Activated CD4-positive, alpha-beta T cell treated with anti-CD3 and anti-CD28 coated beads, Interleukin-2, Interleukin-4, amounts not matched to agents 100 ng/mL and 50 ng/mL, durations not matched to agents 16 hours and 8 hours (primary cell): ENCODE results near the gene SLC36A1.
"Not testable (repeated sequence)": the region's sequence is repeated elsewhere in the genome, so short reads cannot be mapped to it uniquely, and the experiment has no call there.

Experiments used
- DNase-seq: peaks from one replicate; pipeline ENCODE4 v3.0.0-alpha.2; 2020; ENCODE audit warnings: low spot score

The SLC36A1 gene

DNA sequence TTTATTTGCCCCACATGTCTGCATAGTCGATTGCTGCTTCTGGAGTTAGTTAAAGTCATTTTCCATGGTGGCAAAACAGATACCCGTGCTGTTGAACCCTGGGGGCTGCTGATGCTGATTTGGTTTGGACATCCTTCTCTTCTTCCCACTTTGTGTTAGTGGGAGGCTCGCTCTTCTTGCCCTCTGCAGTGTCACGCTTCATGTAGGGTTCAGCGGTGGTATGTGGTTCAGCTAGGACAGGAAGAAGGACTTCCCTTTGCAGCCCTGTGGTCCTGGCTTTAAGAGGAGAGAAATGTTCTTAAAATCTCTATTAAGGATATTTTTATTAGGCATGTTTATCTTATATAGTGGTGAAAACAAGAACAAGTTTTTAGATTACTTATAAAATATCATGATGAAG, 36.2 kb downstream of the SLC36A1 start:
- no peak for DNase-seq

DNA sequence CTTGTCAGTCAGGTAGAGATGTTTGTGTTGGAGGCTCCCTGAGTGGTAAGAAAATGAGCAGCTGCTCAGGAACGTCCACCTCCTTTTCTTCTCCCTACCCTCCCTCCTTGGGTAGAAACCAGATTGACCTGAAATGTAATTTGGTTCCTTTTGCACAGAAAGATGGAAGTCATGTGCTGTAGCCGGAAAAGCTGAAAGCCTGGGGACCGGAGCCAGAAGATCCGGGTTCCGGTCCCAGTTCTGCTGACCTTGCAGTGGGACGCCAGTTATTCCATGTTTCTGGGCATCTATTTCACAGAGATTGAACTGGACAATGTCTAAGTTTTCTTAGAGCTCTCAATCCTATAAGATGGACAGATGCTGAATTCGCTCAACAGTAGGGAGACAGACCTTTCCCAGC, 40.1 kb downstream of the SLC36A1 start:
- DNase-seq = no peak

DNA sequence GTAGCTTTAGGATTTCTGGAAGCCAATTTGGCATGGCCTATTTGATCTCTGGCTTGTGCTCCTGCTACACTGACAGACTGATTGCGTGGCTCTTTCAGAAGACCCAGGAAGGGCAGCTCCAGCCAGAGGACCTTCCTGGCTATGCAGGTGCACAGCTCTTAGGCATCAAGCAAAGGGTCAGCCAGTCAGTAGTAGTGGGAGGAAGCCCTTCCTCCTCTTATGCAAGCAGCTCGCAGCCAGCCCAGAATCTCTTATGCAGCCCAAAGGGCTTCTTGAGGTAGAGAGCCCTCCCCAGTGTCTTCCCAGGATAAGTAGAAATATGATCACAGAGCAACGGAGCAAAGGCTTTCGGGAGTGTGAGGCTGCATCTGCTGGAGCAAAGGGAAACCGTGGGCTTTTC, 43.2 kb downstream of the SLC36A1 start:
- no peak for DNase-seq

DNA sequence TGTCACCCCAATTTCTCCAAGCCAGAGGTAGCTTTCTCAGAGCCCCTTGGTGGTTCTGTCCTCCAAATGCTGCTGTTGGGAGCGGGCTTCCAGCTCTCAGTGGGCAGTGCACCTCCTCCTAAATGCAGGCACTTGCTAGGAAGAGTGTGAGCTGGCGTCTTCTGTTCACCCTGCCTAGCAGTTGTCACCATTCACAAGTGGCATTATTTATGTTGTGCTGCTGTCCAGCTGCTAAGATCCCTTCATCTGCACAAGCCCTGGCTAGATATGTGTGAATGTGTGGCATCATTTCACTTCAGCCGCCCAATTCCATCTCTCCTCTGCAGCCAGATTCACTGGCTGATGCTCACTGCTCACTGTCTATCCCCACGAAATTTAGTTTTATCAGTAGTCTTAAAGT, 43.7 kb downstream of the SLC36A1 start:
- no peak for DNase-seq

DNA sequence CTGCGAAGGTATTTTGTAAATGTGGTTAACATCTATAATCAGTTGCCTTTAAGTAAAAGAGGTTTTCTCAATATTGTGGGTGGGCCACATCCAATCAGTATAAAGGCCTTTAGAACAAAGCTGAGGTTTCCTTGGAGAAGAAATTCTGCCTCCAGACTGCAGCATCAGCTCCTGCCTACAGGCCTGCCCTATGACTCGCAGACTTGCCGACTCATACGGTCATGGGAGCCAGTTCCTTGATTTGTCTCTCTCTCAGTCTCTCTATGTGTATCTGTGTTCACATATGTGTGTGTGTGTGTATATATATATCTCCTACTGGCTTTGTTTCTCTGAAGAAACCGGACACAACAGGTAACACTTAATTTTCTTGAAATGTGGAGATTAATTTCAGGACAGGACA, 45.3 kb downstream of the SLC36A1 start:
- no peak for DNase-seq

DNA sequence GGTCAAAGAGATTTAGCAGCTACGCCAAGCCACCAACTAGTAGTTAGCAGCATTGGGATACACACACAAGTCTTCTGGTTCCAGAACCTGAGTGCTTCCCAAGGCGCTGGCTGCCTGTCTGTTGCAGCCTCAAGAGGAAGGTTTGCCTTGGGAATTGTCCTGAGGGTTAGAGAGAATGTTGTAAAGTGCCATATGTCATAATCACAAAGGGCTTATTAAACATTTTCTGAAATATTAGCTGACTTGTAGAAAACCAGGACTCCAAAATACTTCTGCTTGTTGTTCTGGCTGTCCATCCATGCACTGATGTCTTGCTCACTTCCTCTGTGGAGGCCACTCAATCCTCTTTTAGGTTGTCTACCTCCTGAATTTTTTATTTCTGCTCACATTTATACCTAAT, 46.3 kb downstream of the SLC36A1 start:
- DNase-seq = no peak

DNA sequence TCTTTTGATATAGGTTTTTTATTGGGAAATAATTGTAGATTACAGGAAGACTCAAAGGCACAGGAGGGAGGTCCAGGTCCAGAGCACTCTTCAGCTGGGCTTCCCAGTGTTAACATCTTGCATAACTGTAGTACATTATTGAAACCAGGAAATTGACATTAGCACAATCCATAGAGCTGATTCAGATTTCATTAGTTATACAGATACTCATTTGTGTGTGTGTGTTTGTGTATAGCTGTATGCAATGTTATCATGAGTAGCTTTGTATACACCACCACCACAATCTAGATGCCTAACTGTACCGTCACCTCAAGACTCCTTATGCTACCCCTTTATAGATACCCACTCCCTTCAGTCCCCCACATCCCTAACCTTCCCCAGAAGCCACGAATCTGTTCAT, 47.9 kb downstream of the SLC36A1 start:
- DNase-seq = no peak

DNA sequence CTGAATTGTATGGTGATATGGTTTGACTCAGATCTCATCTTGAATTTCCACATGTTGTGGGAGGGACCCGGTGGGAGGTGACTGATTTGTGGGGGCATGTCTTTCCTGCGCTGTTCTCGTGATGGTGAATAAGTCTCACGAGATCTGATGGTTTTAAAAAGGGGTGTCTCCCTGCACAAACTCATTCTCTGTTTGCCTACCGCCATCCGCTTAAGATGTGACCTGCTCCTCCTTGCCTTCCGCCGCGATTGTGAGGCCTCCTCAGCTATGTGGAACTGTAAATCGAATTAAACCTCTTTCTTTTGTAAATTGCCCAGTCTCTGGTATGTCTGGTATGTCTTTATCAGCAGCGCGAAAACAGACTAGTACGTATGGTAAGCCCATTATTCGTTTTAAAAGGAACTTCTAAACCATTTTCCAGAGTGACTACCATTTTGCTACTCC, 48.7 kb downstream of the SLC36A1 start:
- no peak for DNase-seq

DNA sequence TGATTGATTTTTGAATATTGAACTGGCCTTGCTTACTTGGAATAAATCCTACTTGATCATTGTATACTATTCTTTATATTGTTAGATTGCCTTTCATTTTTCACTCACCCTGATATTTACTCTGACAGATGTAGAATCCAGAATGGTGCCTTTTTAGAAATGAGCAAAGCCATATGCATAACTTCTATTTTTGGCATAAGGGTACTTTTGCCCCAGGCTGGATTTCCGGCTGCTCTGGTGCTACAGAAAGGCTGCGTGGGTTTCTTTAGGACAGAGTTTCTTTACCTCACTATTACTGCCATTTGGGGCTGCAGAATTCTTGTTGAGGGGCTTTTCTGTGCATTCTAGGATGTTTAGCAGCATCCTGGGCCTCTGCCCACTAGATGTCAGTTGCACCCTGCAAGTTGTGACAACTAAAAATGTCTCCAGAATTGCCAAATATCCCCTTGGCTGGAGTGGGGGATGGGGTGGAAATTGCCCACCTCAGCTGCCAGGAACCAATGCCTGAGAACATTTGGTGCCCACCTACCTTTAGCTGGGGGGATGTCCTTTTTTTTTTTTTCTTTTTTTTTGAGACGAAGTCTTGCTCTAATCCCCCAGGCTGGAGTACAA, 50.1 kb downstream of the SLC36A1 start:
- no peak for DNase-seq

DNA sequence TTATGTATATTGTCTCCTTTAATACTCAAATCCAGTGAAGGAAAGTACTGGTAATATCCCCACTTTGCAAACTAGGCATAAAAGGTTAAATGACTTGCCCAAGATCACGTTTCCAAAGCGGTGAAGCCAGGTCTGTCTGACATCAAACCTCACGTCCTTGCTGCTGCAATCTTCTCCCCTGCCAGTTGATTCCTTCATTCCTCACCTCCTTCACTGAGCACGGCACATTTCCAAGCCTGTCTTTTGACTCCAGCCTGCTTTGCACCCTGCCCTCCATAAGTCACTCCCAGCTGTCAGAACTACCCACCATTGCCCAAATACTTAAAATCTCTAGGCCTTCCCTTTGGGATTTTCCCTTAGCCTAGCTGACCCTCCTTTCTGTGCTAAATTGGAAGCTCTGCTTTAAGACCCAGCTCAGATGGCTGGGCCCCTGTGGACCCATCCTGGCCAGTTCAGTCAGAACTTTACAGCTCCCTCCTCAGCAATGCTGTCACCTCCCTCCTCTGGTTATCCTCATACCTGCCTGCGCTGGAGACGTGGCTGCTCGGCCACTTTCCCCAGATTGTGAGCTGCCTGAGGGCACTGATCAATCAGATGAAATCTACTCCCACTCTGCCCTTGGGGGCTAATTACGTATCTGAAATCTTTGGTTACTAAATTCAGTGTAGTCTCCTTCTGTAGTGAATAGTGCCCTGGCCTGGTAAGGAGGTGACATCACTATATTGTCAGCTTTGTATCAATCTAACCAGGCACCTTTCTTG, 51.2 kb downstream of the SLC36A1 start:
- DNase-seq = no peak

DNA sequence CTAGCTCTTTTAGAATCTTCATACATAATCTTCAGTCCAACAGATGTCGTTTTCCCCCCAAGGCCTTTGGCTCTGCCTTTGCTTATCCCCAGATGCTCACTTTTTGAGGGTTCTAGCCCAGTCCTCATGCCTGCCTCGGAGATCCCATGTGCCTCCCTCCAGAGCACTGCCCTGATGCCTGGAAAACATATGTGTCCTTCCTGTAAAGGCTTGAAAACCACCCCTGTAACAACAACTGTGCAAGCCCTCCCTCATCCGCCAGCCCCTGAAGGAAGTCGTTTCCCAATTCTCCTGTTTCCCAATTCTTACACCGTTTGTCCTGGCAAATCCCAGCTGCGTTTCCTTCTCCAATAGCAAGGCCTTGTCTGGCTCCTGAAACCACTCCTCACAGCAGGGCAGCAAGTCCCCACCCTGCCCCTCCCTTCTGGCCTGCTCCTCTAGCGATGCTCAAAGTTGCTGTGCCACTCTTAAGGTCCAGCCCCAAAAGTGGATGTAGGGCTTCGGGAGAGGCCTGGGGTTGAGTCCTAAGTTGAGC, 52.2 kb downstream of the SLC36A1 start:
- no peak for DNase-seq

DNA sequence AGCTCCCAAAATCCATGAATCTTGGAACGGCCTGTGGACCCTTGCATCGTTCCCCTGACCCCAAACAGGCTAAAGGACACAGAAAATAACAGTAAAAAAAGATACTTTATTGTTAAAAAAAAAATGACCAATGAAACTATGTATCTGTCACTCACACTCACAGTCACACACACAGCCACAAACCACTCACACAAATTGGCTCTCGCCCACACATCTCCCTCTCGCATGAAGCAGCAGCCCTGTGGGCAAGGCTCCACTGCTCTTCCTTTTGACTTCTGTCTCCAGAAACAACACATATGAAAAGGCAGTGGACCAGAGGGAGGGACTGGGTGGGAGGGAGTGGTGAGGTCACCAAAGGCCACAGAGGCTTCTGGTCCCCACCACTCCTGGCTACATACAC, 56.6 kb downstream of the SLC36A1 start:
- no peak for DNase-seq

DNA sequence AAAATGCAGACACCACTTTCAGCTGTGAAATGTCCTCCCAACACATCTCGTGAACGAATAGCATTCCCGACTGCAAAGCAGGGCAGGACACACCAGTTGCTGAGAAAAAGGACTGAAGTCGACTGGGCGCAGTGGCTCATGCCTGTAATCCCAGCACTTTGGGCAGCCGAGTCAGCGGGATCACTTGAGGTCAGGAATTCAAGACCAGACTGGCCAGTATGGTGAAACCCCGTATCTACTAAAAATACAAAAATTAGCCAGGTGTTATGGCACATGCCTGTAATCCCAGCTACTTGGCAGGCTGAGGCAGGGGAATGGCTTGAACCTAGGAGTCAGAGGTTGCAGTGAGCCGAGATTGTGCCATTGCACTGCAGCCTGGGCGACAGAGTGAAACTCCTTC, 60.9 kb downstream of the SLC36A1 start:
- not testable (repeated sequence) for DNase-seq

DNA sequence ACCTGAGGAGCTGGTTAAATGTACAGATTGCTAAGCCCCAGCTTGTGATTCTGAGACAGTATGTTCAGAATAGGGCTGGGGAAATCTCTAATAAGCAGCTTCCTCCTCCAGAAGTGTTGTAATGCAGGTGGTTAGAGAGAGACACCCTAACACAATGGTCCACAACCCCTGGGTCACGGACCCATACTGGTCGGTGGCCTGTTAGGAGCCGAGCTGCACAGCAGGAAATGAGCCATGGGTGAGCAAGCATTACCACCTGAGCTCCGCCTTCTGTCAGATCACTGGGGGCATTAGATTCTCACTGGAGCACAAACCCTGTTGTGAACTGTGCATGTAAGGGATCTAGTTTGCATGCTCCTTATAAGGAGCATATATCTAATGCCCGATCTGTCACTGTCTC, 61.8 kb downstream of the SLC36A1 start:
- no peak for DNase-seq

DNA sequence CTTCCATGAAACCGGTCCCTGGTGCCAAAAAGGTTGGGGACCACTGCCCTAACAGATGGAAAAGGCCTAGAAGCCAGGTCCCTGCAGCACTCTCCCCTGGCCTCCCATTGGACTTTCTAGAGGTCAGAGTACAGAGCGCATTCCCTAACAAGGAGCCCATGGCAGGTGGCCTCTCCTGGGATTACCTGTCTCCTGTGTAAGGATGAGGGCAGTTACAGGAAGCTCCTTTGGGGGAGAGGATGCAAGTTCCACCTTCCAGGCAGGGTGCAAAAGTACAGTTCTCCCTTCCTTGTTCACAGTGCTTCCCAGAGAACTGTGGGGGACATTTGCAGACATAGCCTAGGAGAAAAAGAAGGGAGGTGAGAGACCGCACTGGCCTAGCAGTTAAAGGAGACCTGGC, 62.4 kb downstream of the SLC36A1 start:
- no peak for DNase-seq

DNA sequence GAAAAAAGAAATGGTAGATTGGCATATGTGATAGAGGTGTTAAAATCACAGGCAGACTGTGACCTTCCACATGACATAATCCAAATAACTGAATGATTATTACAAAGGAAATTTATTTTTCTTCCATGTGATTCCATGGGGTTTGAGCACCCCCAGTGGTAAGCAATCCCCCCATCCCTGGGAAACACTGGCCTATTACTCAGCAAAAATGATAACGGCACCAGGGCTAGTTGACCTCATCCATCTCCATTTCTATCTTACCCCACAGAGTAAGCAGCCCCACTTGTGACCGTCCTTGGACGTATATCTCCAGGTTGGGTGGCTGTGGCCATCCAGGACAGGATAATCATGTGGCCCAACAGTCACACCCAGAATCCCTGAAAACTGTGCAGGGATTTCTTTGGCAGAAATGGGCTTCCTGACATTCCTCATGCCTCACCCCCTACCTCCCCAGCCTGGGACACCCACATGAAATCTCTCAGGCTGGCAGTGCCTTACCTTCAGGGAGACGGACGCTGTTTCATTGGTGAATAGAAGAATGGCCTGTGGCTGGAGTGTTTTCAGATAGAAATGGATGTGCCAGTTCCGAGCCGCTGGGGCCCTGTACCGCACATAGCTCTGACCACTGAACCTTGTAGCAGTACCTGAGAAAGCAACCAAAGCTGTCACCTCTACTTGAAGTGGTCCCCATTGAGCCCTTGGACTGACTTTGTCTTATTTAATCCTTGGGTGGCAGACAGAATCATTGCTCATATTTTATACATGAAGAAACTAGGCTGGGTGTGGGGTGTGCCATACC, 69.9 kb downstream of the SLC36A1 start:
- DNase-seq = no peak

DNA sequence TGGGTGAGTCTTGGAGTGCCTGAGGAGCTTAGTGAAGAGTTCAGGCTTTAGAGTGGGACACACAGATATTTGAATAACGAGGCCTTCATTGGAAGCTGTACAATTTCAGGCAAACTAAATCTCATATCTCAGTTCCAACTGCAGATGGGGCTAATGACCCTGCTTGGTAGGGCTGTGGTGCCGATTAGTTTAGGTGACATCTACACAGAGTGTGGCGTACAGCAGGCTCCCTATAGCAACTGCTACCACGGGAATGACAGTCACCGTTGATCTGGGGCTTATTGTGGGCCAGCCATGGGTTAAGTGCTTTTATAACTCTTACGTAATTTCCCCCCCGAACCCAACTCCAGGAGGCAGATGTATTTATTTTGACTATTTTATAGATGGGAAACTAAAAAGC, 72.9 kb downstream of the SLC36A1 start:
- DNase-seq = no peak

DNA sequence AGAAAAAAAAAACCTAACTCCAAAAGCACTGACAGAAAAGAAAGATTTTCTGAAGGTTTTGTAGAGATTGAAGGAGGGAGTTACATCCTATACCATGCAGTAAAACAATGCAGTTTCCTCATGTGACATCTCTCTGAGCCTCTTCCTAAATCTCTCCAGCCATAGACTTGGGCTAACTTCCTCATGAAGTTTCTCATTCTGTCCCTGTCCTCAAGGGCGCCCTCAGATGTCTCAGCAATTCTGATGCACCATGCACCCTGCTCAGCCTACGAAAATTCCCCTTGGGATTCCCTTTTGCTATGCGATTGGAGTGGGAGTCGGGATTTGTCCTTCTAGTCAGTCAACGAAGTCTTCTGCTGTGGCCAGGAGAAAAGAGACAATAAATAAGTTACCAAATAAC, 74.8 kb downstream of the SLC36A1 start:
- no peak for DNase-seq

DNA sequence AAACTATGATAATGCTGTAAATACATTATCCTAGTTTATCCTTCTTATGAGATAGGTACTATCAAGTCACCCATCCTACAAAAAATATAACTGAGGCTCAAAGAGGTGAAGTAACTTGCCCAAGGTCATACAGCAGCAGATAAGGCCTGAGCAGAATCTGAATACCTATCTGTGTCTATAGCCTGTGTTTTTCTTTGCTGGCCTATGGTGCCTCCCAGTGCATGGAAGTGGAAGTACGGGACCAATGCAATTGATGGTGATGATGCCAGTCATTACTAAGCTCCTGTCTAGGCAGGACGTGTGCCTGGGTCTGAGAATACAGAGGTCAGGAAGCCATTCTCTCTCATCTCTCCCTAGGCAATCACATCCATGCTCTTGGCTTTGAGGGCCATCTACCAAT, 75.9 kb downstream of the SLC36A1 start:
- DNase-seq = peak; percentile 59

DNA sequence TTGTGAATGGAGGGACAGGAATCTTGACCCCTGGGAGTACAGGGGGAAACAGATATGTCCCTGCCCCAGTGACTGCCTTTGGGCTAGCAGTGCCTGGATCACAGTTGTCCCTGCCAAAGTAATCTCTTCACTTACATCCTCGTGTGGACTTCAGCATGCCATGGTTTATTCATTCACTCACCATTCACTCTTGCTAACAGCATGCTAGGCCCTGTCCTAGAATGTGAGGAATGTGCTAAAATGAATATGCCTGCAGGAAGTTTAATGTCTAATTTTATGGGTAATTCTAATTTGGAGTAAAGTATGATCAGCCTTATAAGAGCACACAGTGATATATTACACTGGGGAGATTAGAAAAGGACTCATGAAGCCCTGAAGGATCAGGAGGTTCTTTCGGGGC, 80.8 kb downstream of the SLC36A1 start:
- DNase-seq = no peak

DNA sequence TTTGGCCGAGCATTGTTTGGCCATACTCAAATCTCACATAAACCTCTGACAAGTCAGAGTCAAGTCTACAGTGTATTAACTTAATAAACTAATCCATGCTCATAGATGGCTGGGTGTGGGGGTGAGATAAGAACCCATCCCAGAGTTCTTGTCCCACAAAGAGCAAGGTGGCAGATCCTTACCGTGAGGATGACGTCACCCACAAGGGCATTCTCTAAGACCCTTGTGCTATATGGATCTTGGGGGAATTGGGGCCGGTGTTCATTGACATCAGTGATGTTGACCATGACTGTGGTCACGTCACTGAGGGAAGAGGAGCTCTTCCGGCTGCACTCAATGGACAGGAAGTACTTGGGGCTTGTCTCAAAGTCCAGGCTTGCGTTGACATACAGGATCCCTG, 81.6 kb downstream of the SLC36A1 start:
- DNase-seq = no peak

DNA sequence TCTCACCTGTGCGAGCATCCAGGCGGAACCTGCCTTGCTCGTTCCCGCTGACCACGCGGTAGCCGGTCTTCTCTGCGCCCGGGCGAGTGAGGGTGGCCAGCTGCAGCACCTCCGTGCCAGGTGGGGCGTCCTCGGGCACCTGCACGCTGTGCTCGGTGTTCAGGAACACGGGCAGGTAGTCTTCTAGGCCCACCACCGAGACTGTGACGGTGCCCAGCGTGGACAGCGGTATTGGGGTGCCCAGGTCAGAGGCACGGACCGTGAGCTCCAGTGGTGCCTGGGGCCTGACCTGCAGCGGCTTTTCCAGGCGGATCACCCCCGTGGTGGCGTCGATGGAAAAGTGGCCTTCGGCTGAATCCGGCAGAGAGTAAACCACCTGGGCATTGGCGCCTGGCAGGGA, 84.2 kb downstream of the SLC36A1 start:
- no peak for DNase-seq

DNA sequence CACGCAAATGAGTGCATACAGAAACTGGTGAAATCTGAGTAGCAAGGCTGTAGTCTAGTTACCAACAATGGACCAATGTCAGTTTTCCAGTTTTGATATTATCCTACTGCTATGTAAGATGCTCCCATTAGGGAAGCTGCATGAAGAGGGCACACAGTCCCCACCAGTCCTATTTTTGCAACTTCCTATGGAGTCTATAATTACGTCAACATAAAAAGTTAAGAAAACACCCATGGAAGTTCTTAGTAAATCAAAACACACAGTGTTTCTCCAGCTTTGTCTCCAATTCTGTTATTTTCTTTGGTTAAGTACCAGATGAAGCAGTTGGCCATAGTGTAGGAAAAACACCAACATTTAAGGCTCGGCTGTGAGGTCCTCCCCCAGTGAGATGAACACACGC, 85.0 kb downstream of the SLC36A1 start:
- DNase-seq = no peak
